Kidney (tissue), 14 donors: Measurements from ENCODE around the gene ANAPC2. TPM values are rescaled to one million over a fixed set of nuclear protein-coding genes. Genes with fewer than 3 reads are reported as not detected.

Experiments used
- DNase-seq, 5 donors: peaks; one replicate each; pipeline ENCODE4 v3.0.0-alpha.2; 2013 to 2020
- FAIRE-seq: peaks from 2 replicates; lab custom pipeline; 2012; peaks lifted over from hg19 to GRCh38; lab: Jason Lieb, UNC
- H3K27ac ChIP-seq, 2 donors: one replicate each; pipeline ENCODE4 v1.7.0; 2013; ENCODE audit warnings: low read depth in 2 of 2, low read length in 2 of 2, inconsistent platforms in 1 of 2
- H3K27me3 ChIP-seq: one replicate; pipeline ENCODE4 v1.7.1; 2013; ENCODE audit warnings: low read length, inconsistent platforms; ENCODE audit not compliant: control insufficient read depth, insufficient read depth
- H3K36me3 ChIP-seq, 3 donors: one replicate each; pipeline versions ENCODE4 v1.7.0 to v1.7.1; 2013; ENCODE audit warnings: low read length in 3 of 3, control low read depth in 1 of 3, inconsistent platforms in 1 of 3; ENCODE audit not compliant: insufficient read depth in 3 of 3, control insufficient read depth in 2 of 3
- H3K4me1 ChIP-seq, 3 donors: one replicate each; pipeline versions ENCODE4 v1.7.0 to v1.7.1; 2013; ENCODE audit warnings: low read length in 3 of 3, inconsistent platforms in 1 of 3, low read depth in 1 of 3; ENCODE audit not compliant: control insufficient read depth in 2 of 3, insufficient read depth in 2 of 3
- H3K4me3 ChIP-seq, 3 donors: one replicate each; pipeline versions ENCODE4 v1.7.0 to v1.8.1; 2013; ENCODE audit warnings: low read length in 3 of 3, control low read depth in 1 of 3, inconsistent platforms in 1 of 3
- H3K9ac ChIP-seq, 3 donors: one replicate each; pipeline versions ENCODE4 v1.7.0 to v1.7.1; 2013; ENCODE audit warnings: low read length in 3 of 3, control low read depth in 1 of 3, inconsistent platforms in 1 of 3
- H3K9me3 ChIP-seq, 3 donors: one replicate each; pipeline versions ENCODE4 v1.7.0 to v1.7.1; 2013; ENCODE audit warnings: low read length in 3 of 3, control low read depth in 1 of 3, inconsistent platforms in 1 of 3; ENCODE audit not compliant: control insufficient read depth in 2 of 3, insufficient read depth in 1 of 3
- CTCF ChIP-seq: IDR thresholded peaks from 3 replicates; pipeline ENCODE4 v1.5.1; 2012; ENCODE audit warnings: mild to moderate bottlenecking, moderate library complexity, borderline replicate concordance; ENCODE audit not compliant: insufficient read depth; ENCODE audit errors: extremely low read depth
- intact Hi-C: fragments of 100-400 bp; cut with DNase I; formaldehyde crosslinking; loops from one replicate; pipeline ENCODE4 v1.11.1; 2022
- polyA plus RNA-seq: library from polyadenylated mRNA; stranded (reverse); fragments of 350-450 nt; fragmentation: Illumina TruSeq; extraction: RNeasy Lipid Tissue Mini Kit (QIAGEN cat#74804); gene quantifications from one replicate; pipeline ENCODE4 v1.2.3, GENCODE V29; 2014; ENCODE audit warnings: low read depth, low replicate concordance; ENCODE audit not compliant: insufficient read depth
- total RNA-seq: library from RNA; stranded (reverse); fragmentation: NEBNext Ultra II Directional; extraction: Animal tissue kit (Norgen Biotek cat#: 25700); gene quantifications from one replicate; pipeline ENCODE4 v1.2.1, GENCODE V29; 2021
- donor health status: control.
- donor health status: control.
- donor health status: control.
- donor health status: control.
- donor health status: control.
- donor health status: DM: yes; HTN: yes; CAD: no.
- donor health status: Normal renal cell carcinoma (clear cell type).

ANAPC2 gene
- total and polyA plus RNA-seq, 2 donors from 2014 or later = 19.9 to 57.2 TPM

- intact Hi-C loops = no loop called here
- Histone ChIP-seq H3K9me3 (no peaks in the 10 kb centered on the region), H3K4me1 (peaks cover 0 to 35% (median 18%) of the 10 kb centered on the region in 3 donors), H3K36me3 (no peaks in the 10 kb centered on the region), H3K9ac (peak within 1 kb of the TSS in 1 of 3 donors; percentile 98), H3K4me3 (peak within 1 kb of the TSS in 2 of 3 donors; percentile 67 to 81), H3K27me3 (no peaks in the 10 kb centered on the region), H3K27ac (no peak within 1 kb of the TSS)
- DNase-seq (peak in 1 of 5 donors; percentile 65), FAIRE-seq (no peak)
- no peak for TF ChIP-seq CTCF
Observed at GRCh38 chr9:137224830-137225694, 36.7 kb upstream of the ANAPC2 start, which contains the start of gene CYSRT1. Gene CYSRT1 (plus strand): TSS chr9:137225174. CDS start chr9:137225622, 448 bp downstream.

GRCh38 chr9:137223078-137223970 is 35.0 kb upstream of the ANAPC2 start:
- Histone ChIP-seq H3K27me3 (no peaks in the 10 kb centered on the region), H3K4me1 (peaks cover 0 to 33% (median 8%) of the 10 kb centered on the region in 3 donors), H3K27ac (peak overlapping the region; percentile 85), H3K9me3 (no peaks in the 10 kb centered on the region), H3K36me3 (no peaks in the 10 kb centered on the region), H3K9ac (peak overlapping the region in 2 of 3 donors; percentile 76 to 98), H3K4me3 (peak overlapping the region; percentile 67 to 81 (median 67))
- DNase-seq (peak; percentile 98 to 99 (median 99)), FAIRE-seq (peak; percentile 56)
- no peak for TF ChIP-seq CTCF
- intact Hi-C loops = no loop called here

GRCh38 chr9:137222190-137223077 is 34.1 kb upstream of the ANAPC2 start, which contains the start of gene RNF208:
Gene RNF208 (minus strand): TSS chr9:137222240. CDS start chr9:137221212, 1,028 bp downstream.
- Histone ChIP-seq H3K27me3 (no peaks in the 10 kb centered on the region), H3K4me1 (peaks cover 0 to 35% (median 8%) of the 10 kb centered on the region in 3 donors), H3K9me3 (no peaks in the 10 kb centered on the region), H3K4me3 (peak within 1 kb of the TSS in 2 of 3 donors; percentile 34 to 81), H3K36me3 (no peaks in the 10 kb centered on the region), H3K27ac (peak within 1 kb of the TSS; percentile 9 to 85), H3K9ac (peak within 1 kb of the TSS in 2 of 3 donors; percentile 52 to 71)
- no peak for TF ChIP-seq CTCF
- intact Hi-C loops = no loop called here
- no peak for FAIRE-seq
- peak in 2 of 5 donors; percentile 43 to 84 for DNase-seq
